HEK293 (cell line): Measurements from ENCODE around the gene PHETA1.

ENCODE experiments used
- BCL11B ChIP-seq: fragments of 450-650 bp; formaldehyde crosslinking; IDR thresholded peaks from 2 replicates; pipeline ENCODE4 v1.5.1; 2016; ENCODE audit warnings: low read depth, missing biosample characterization, missing genetic modification characterization
- GLIS2 ChIP-seq: fragments of 450-650 bp; formaldehyde crosslinking; IDR thresholded peaks from 2 replicates; pipeline ENCODE4 v1.5.1; 2016; ENCODE audit warnings: missing biosample characterization, missing genetic modification characterization
- OVOL3 ChIP-seq: fragments of 450-650 bp; formaldehyde crosslinking; IDR thresholded peaks from 2 replicates; pipeline ENCODE4 v1.5.1; 2016; ENCODE audit warnings: missing biosample characterization, missing genetic modification characterization
- SETDB1 ChIP-seq: IDR thresholded peaks from one replicate; pipeline ENCODE4 v1.6.1; 2017; ENCODE audit warnings: mild to moderate bottlenecking, low read length, moderate library complexity, mixed read lengths; ENCODE audit not compliant: insufficient read length
- WT1 ChIP-seq: fragments of 450-650 bp; formaldehyde crosslinking; IDR thresholded peaks from 2 replicates; pipeline ENCODE4 v1.5.1; 2016; ENCODE audit warnings: missing biosample characterization, missing genetic modification characterization
- ZBTB10 ChIP-seq: fragments of 450-650 bp; formaldehyde crosslinking; IDR thresholded peaks from 2 replicates; pipeline ENCODE4 v1.5.1; 2016; ENCODE audit warnings: missing biosample characterization, missing genetic modification characterization
- ZBTB21 ChIP-seq: fragments of 450-650 bp; formaldehyde crosslinking; IDR thresholded peaks from 2 replicates; pipeline ENCODE4 v1.5.1; 2017; ENCODE audit warnings: missing biosample characterization, missing genetic modification characterization
- ZBTB48 ChIP-seq: fragments of 450-650 bp; formaldehyde crosslinking; IDR thresholded peaks from 2 replicates; pipeline ENCODE4 v1.5.1; 2016; ENCODE audit warnings: missing biosample characterization, missing genetic modification characterization
- ZBTB49 ChIP-seq: fragments of 450-650 bp; formaldehyde crosslinking; IDR thresholded peaks from 2 replicates; pipeline ENCODE4 v1.5.1; 2016; ENCODE audit warnings: missing biosample characterization, missing genetic modification characterization, low read depth
- ZNF26 ChIP-seq: fragments of 450-650 bp; formaldehyde crosslinking; IDR thresholded peaks from 2 replicates; pipeline ENCODE4 v1.5.1; 2016; ENCODE audit warnings: missing biosample characterization, missing genetic modification characterization
- ZNF266 ChIP-seq: fragments of 450-650 bp; formaldehyde crosslinking; IDR thresholded peaks from 2 replicates; pipeline ENCODE4 v1.5.1; 2016; ENCODE audit warnings: missing biosample characterization, missing genetic modification characterization, low read depth
- ZNF311 ChIP-seq: fragments of 450-650 bp; formaldehyde crosslinking; IDR thresholded peaks from 2 replicates; pipeline ENCODE4 v1.5.1; 2017; ENCODE audit warnings: missing biosample characterization, missing genetic modification characterization, borderline replicate concordance
- ZNF335 ChIP-seq: fragments of 450-650 bp; formaldehyde crosslinking; conservative IDR thresholded peaks from 2 replicates; pipeline ENCODE4 v1.5.1; 2016; ENCODE audit warnings: missing biosample characterization, missing genetic modification characterization
- ZNF510 ChIP-seq: fragments of 450-650 bp; formaldehyde crosslinking; IDR thresholded peaks from 2 replicates; pipeline ENCODE4 v1.5.1; 2018; ENCODE audit warnings: mild to moderate bottlenecking, missing genetic modification characterization, missing biosample characterization; ENCODE audit not compliant: insufficient replicate concordance
- ZNF513 ChIP-seq: fragments of 450-650 bp; IDR thresholded peaks from 2 replicates; pipeline ENCODE4 v1.5.1; 2018; ENCODE audit warnings: missing biosample characterization, missing genetic modification characterization
- ZNF518A ChIP-seq: fragments of 450-650 bp; formaldehyde crosslinking; conservative IDR thresholded peaks from 2 replicates; pipeline ENCODE4 v1.5.1; 2016; ENCODE audit warnings: low read depth, missing biosample characterization, missing genetic modification characterization
- ZNF544 ChIP-seq: fragments of 450-650 bp; formaldehyde crosslinking; IDR thresholded peaks from 2 replicates; pipeline ENCODE4 v1.5.0; 2017; ENCODE audit warnings: missing biosample characterization, missing genetic modification characterization
- ZNF585B ChIP-seq: fragments of 450-650 bp; formaldehyde crosslinking; IDR thresholded peaks from 2 replicates; pipeline ENCODE4 v1.5.1; 2016; ENCODE audit warnings: missing biosample characterization, missing genetic modification characterization
- ZNF629 ChIP-seq: fragments of 450-650 bp; formaldehyde crosslinking; IDR thresholded peaks from 2 replicates; pipeline ENCODE4 v1.5.1; 2017; ENCODE audit warnings: missing biosample characterization, missing genetic modification characterization
- ZNF645 ChIP-seq: fragments of 450-650 bp; formaldehyde crosslinking; IDR thresholded peaks from 2 replicates; pipeline ENCODE4; 2016; ENCODE audit warnings: missing biosample characterization, missing genetic modification characterization
- ZNF701 ChIP-seq: fragments of 450-650 bp; formaldehyde crosslinking; IDR thresholded peaks from 2 replicates; pipeline ENCODE4 v1.5.1; 2016; ENCODE audit warnings: missing biosample characterization, missing genetic modification characterization
- ZNF768 ChIP-seq: fragments of 450-650 bp; formaldehyde crosslinking; IDR thresholded peaks from 2 replicates; pipeline ENCODE4 v1.5.1; 2018; ENCODE audit warnings: missing biosample characterization, mild to moderate bottlenecking, missing genetic modification characterization
- ZNF830 ChIP-seq: fragments of 450-650 bp; IDR thresholded peaks from 2 replicates; pipeline ENCODE4 v1.5.0; 2018; ENCODE audit warnings: missing biosample characterization, missing genetic modification characterization, low read depth, mild to moderate bottlenecking, moderate library complexity

Gene PHETA1

GRCh38 chr12:111396726-111397445 lies 28.0 kb upstream of the PHETA1 start (continued):
- no peak for TF ChIP-seq ZNF645 (tag by site-specific recombination)
- TF ChIP-seq ZNF830: no peak
- peak; percentile 89 for TF ChIP-seq GLIS2 (tag by site-specific recombination)
- peak; percentile 51; the same call in 1 of the 2 replicates for TF ChIP-seq ZBTB10 (tag by site-specific recombination)
- no peak for TF ChIP-seq ZNF701 (tag by site-specific recombination)
- TF ChIP-seq SETDB1: no peak
- peak; percentile 53 for TF ChIP-seq ZNF629 (tag by site-specific recombination)
- TF ChIP-seq ZNF513 (tag by site-specific recombination): no peak
- TF ChIP-seq ZBTB49 (tag by site-specific recombination): no peak
- no peak for TF ChIP-seq ZNF518A
- 0 out of 2 replicates have a peak, but pooled peaks have one; percentile 20 for TF ChIP-seq WT1
- no peak for TF ChIP-seq ZNF544 (tag by site-specific recombination)
- TF ChIP-seq ZNF335 (tag by site-specific recombination): 0 out of 2 replicates have a peak, but pooled peaks have one; percentile 25
- no peak for TF ChIP-seq ZNF510 (tag by site-specific recombination)
- TF ChIP-seq OVOL3: no peak
- TF ChIP-seq ZBTB21 (tag by site-specific recombination): no peak
- TF ChIP-seq ZNF26 (tag by site-specific recombination): no peak
- no peak for TF ChIP-seq ZNF585B
- TF ChIP-seq ZBTB48 (tag by site-specific recombination): 0 out of 2 replicates have a peak, but pooled peaks have one; percentile 55
- no peak for TF ChIP-seq ZNF311
- peak; percentile 99 for TF ChIP-seq ZNF768 (tag by site-specific recombination)
- TF ChIP-seq BCL11B (tag by site-specific recombination): no peak
- TF ChIP-seq ZNF266 (tag by site-specific recombination): no peak
